HG03469 (cell line): ENCODE results near the gene MID2.
"Not testable (repeated sequence)": the region's sequence is repeated elsewhere in the genome, so short reads cannot be mapped to it uniquely, and the experiment has no call there.

Source experiments
- ATAC-seq: cut with Tn5 transposase; IDR thresholded peaks from one replicate; pipeline ENCODE4 v1.9.1; 2021; ENCODE audit warnings: mild to moderate bottlenecking, moderate library complexity, moderate number of reproducible peaks; ENCODE audit not compliant: unreplicated experiment

The MID2 gene

GRCh38 chrX:107836958-107837357, 11.3 kb downstream of the MID2 start:
- ATAC-seq, result no peak

GRCh38 chrX:107840971-107841370, 15.3 kb downstream of the MID2 start:
- ATAC-seq, result no peak

- no peak for ATAC-seq
Measured at GRCh38 chrX:107842715-107843400, 17.2 kb downstream of the MID2 start.

GRCh38 chrX:107845625-107846024, 20.0 kb downstream of the MID2 start:
- ATAC-seq, result no peak

GRCh38 chrX:107848591-107848990, 22.9 kb downstream of the MID2 start:
- ATAC-seq, result no peak

- ATAC-seq, result no peak
Measured at GRCh38 chrX:107849747-107850421, 24.2 kb downstream of the MID2 start.

GRCh38 chrX:107850422-107850765, 24.7 kb downstream of the MID2 start:
- no peak for ATAC-seq

GRCh38 chrX:107851215-107851614, 25.5 kb downstream of the MID2 start:
- ATAC-seq, result no peak

GRCh38 chrX:107851665-107852064, 26.0 kb downstream of the MID2 start:
- not testable (repeated sequence) for ATAC-seq

- ATAC-seq, result no peak
Measured at GRCh38 chrX:107856289-107856688, 30.6 kb downstream of the MID2 start.

GRCh38 chrX:107857041-107857440, 31.4 kb downstream of the MID2 start:
- ATAC-seq, result not testable (repeated sequence)

- no peak for ATAC-seq
Measured at GRCh38 chrX:107857837-107858236, 32.2 kb downstream of the MID2 start.

- ATAC-seq, result no peak
Measured at GRCh38 chrX:107861056-107861455, 35.4 kb downstream of the MID2 start.

- no peak for ATAC-seq
Measured at GRCh38 chrX:107871136-107871535, 45.5 kb downstream of the MID2 start.

- ATAC-seq, result no peak
Measured at GRCh38 chrX:107878106-107878505, 52.4 kb downstream of the MID2 start.

- ATAC-seq, result no peak
Measured at GRCh38 chrX:107880054-107880610, 54.5 kb downstream of the MID2 start.

GRCh38 chrX:107894038-107894437, 68.4 kb downstream of the MID2 start:
- no peak for ATAC-seq

GRCh38 chrX:107902721-107903120, 77.1 kb downstream of the MID2 start:
- ATAC-seq, result no peak

GRCh38 chrX:107905366-107905765, 79.7 kb downstream of the MID2 start:
- no peak for ATAC-seq

- no peak for ATAC-seq
Measured at GRCh38 chrX:107924136-107924746, 98.6 kb downstream of the MID2 start.

- no peak for ATAC-seq
Measured at GRCh38 chrX:107934262-107934661, 108.6 kb downstream of the MID2 start.

- ATAC-seq, result no peak
Measured at GRCh38 chrX:107935200-107935599, 109.5 kb downstream of the MID2 start.
